Upper lobe of left lung (tissue), 4 donors: ENCODE results near the gene ATIC.

Experiments
- POLR2A ChIP-seq, 4 donors: fragments of 450-650 bp; IDR thresholded peaks; one replicate each; pipeline ENCODE4 v1.5.1; 2016 to 2017; ENCODE audit warnings: antibody characterized with exemption in 4 of 4, mild to moderate bottlenecking in 2 of 4
- POLR2AphosphoS5 ChIP-seq, 2 donors: sonication (generic); formaldehyde crosslinking; IDR thresholded peaks; one replicate each; pipeline ENCODE4 v1.5.1; 2017; ENCODE audit warnings: antibody characterized with exemption in 2 of 2
- TF ChIP-seq, protein P1 (sequence below), 6 experiments: fragments of 450-650 bp in 4 of 6; fragments of 200-600 bp in 2 of 6; sonication (generic) in 2 of 6; IDR thresholded peaks; one replicate each; pipeline ENCODE4 v1.5.1; 2016 to 2019; ENCODE audit warnings: antibody characterized with exemption in 6 of 6

- TF ChIP-seq, protein P1, sequence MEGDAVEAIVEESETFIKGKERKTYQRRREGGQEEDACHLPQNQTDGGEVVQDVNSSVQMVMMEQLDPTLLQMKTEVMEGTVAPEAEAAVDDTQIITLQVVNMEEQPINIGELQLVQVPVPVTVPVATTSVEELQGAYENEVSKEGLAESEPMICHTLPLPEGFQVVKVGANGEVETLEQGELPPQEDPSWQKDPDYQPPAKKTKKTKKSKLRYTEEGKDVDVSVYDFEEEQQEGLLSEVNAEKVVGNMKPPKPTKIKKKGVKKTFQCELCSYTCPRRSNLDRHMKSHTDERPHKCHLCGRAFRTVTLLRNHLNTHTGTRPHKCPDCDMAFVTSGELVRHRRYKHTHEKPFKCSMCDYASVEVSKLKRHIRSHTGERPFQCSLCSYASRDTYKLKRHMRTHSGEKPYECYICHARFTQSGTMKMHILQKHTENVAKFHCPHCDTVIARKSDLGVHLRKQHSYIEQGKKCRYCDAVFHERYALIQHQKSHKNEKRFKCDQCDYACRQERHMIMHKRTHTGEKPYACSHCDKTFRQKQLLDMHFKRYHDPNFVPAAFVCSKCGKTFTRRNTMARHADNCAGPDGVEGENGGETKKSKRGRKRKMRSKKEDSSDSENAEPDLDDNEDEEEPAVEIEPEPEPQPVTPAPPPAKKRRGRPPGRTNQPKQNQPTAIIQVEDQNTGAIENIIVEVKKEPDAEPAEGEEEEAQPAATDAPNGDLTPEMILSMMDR (IDR thresholded peaks at IDR 0.05), result no peak
- TF ChIP-seq POLR2AphosphoS5 (IDR thresholded peaks at IDR 0.05) (no peak), POLR2A (IDR thresholded peaks at IDR 0.05) (no peak)
These were observed 80.3 kb downstream of the ATIC start for GRCh38 chr2:215392164-215392563.
